ENCODE results near the gene MPV17L2.

GRCh38 chr19:18194554-18195238 is 1.7 kb downstream of the MPV17L2 start:
- TF ChIP-seq CTCF (IDR thresholded peaks at IDR 0.05) (no peak), POLR2A (IDR thresholded peaks at IDR 0.05) (no peak)

Measured in breast epithelium (tissue), 3 donors.